ENCODE results near the gene HDAC4.

DNA sequence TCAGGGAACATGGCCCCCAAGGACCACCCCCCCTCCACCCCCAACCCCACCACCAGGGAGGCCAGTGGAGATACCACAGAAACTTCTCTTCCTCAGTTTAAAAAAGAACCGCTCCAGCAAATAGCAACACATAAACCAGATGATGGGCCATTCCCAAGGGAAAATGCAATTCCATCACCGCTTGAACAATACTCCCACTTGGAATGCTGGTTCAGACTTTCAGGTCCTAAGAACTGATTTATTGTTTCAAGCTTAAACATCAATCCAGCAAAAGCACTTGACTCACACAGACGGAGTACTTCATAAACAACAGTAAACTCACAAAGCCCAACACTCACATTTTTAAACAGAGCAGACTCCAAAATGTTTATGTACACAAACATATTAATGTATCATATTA, 6.9 kb downstream of the HDAC4 start:
- TF ChIP-seq, protein P1, sequence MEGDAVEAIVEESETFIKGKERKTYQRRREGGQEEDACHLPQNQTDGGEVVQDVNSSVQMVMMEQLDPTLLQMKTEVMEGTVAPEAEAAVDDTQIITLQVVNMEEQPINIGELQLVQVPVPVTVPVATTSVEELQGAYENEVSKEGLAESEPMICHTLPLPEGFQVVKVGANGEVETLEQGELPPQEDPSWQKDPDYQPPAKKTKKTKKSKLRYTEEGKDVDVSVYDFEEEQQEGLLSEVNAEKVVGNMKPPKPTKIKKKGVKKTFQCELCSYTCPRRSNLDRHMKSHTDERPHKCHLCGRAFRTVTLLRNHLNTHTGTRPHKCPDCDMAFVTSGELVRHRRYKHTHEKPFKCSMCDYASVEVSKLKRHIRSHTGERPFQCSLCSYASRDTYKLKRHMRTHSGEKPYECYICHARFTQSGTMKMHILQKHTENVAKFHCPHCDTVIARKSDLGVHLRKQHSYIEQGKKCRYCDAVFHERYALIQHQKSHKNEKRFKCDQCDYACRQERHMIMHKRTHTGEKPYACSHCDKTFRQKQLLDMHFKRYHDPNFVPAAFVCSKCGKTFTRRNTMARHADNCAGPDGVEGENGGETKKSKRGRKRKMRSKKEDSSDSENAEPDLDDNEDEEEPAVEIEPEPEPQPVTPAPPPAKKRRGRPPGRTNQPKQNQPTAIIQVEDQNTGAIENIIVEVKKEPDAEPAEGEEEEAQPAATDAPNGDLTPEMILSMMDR (IDR thresholded peaks at IDR 0.05) = no peak
- TF ChIP-seq POLR2A (IDR thresholded peaks at IDR 0.05) = no peak
